HL-60/S4 (cell line): ENCODE results near the gene C16orf95.

Experiments
- in situ Hi-C: fragments of 300-500 bp; cut with MboI; formaldehyde crosslinking; loops from 2 replicates; pipeline ENCODE4 v1.14.3; 2022; ENCODE audit warnings: low sequenced_read_pairs

The C16orf95 gene

GRCh38 chr16:87319997-87320491 lies 2.9 kb upstream of the C16orf95 start:
- in situ Hi-C loops = no loop called here

GRCh38 chr16:87319011-87319410 lies 1.8 kb upstream of the C16orf95 start:
- in situ Hi-C loops = no loop called here

- in situ Hi-C loops = no loop called here
Measured at GRCh38 chr16:87317750-87318644, 805 bp upstream of the C16orf95 start.

GRCh38 chr16:87316450-87316922 lies 706 bp downstream of the C16orf95 start:
- in situ Hi-C loops = no loop called here

- in situ Hi-C loops = no loop called here
Measured at GRCh38 chr16:87314990-87315420, 2.2 kb downstream of the C16orf95 start.

GRCh38 chr16:87312008-87312407 lies 5.2 kb downstream of the C16orf95 start:
- in situ Hi-C loops = no loop called here

GRCh38 chr16:87311387-87311786 lies 5.8 kb downstream of the C16orf95 start:
- in situ Hi-C loops = no loop called here

- in situ Hi-C loops = no loop called here
Measured at GRCh38 chr16:87310610-87311009, 6.6 kb downstream of the C16orf95 start.

GRCh38 chr16:87309620-87310525 lies 7.3 kb downstream of the C16orf95 start:
- in situ Hi-C loops = no loop called here

GRCh38 chr16:87308826-87309225 lies 8.4 kb downstream of the C16orf95 start:
- in situ Hi-C loops = no loop called here

GRCh38 chr16:87306516-87306915 lies 10.7 kb downstream of the C16orf95 start:
- in situ Hi-C loops = no loop called here

GRCh38 chr16:87305505-87306391 lies 11.4 kb downstream of the C16orf95 start:
- in situ Hi-C loops = no loop called here

GRCh38 chr16:87304951-87305350 lies 12.2 kb downstream of the C16orf95 start:
- in situ Hi-C loops = no loop called here

GRCh38 chr16:87303962-87304521 lies 13.2 kb downstream of the C16orf95 start:
- in situ Hi-C loops = no loop called here

GRCh38 chr16:87303431-87303930 lies 13.7 kb downstream of the C16orf95 start:
- in situ Hi-C loops = no loop called here

GRCh38 chr16:87298857-87299465 lies 18.2 kb downstream of the C16orf95 start:
- in situ Hi-C loops = loop anchor here (25.0 kb wide), 2 partner anchors 212 to 737 kb away; partner anchors contain the start of genes FOXC2 and MTHFSD

- in situ Hi-C loops = loop anchor here (25.0 kb wide), 2 partner anchors 211 to 736 kb away; partner anchors contain the start of genes FOXC2 and MTHFSD
Measured at GRCh38 chr16:87297918-87298631, 19.1 kb downstream of the C16orf95 start.

GRCh38 chr16:87297407-87297806 lies 19.8 kb downstream of the C16orf95 start:
- in situ Hi-C loops = loop anchor here (25.0 kb wide), 2 partner anchors 210 to 735 kb away; partner anchors contain the start of genes FOXC2 and MTHFSD
